Keratinocyte (primary cell): ENCODE results near the gene LAMB4. TPM values are rescaled to one million over a fixed set of nuclear protein-coding genes. Genes with fewer than 3 reads are reported as not detected.
A peak's percentile ranks its signal among the peaks of the same experiment; 100 is the strongest.

Source experiments
- DNase-seq: peaks from one replicate; pipeline ENCODE4 v3.0.0-alpha.2; 2011; ENCODE audit warnings: low read depth, missing footprints, low spot score
- FAIRE-seq: peaks from 2 replicates; lab custom pipeline; 2011; peaks lifted over from hg19 to GRCh38; lab: Jason Lieb, UNC
- H2AFZ ChIP-seq: 2 replicates; pipeline ENCODE4 v1.6.0; 2012; ENCODE audit warnings: low read length, control low read depth, inconsistent platforms; ENCODE audit not compliant: control insufficient read depth
- H3K27ac ChIP-seq: 2 replicates; pipeline ENCODE4 v1.5.1; 2011; ENCODE audit warnings: low read length; ENCODE audit not compliant: control insufficient read depth, insufficient read depth
- H3K27me3 ChIP-seq: 3 replicates; pipeline ENCODE4 v1.6.0; 2011; ENCODE audit warnings: low read length; ENCODE audit not compliant: control insufficient read depth, insufficient read depth; ENCODE audit errors: extremely low read depth
- H3K36me3 ChIP-seq, 2 experiments: 2 replicates in 1 of 2; 3 replicates in 1 of 2; pipeline ENCODE4 v1.5.1; 2011; ENCODE audit warnings: low read length in 2 of 2, mild to moderate bottlenecking in 1 of 2; ENCODE audit not compliant: control insufficient read depth in 2 of 2, insufficient read depth in 2 of 2; ENCODE audit errors: extremely low read depth in 1 of 2
- H3K4me1 ChIP-seq: 3 replicates; pipeline ENCODE4 v1.5.1; 2011; ENCODE audit warnings: low read length; ENCODE audit not compliant: control insufficient read depth, insufficient read depth; ENCODE audit errors: extremely low read depth
- H3K4me2 ChIP-seq: 3 replicates; pipeline ENCODE4 v1.6.0; 2011; ENCODE audit warnings: low read depth, low read length; ENCODE audit not compliant: control insufficient read depth, insufficient read depth; ENCODE audit errors: extremely low read depth
- H3K4me3 ChIP-seq, 3 experiments: fragments of 200-600 bp in 1 of 3; sonication (generic) in 1 of 3; 2 replicates in 2 of 3; 3 replicates in 1 of 3; pipeline ENCODE4 v1.5.1; 2011 to 2016; ENCODE audit warnings: low read length in 3 of 3, mild to moderate bottlenecking in 3 of 3, control low read depth in 2 of 3, inconsistent platforms in 1 of 3, low read depth in 1 of 3, mixed read lengths in 1 of 3, mixed run types in 1 of 3, moderate library complexity in 1 of 3; ENCODE audit not compliant: control insufficient read depth in 2 of 3, insufficient read depth in 2 of 3; ENCODE audit errors: extremely low read depth in 1 of 3
- H3K79me2 ChIP-seq: 2 replicates; pipeline ENCODE4 v1.6.0; 2012; ENCODE audit warnings: low read length; ENCODE audit not compliant: control insufficient read depth, insufficient read depth
- H3K9ac ChIP-seq: 3 replicates; pipeline ENCODE4 v1.6.0; 2011; ENCODE audit warnings: low read length; ENCODE audit not compliant: control insufficient read depth, insufficient read depth; ENCODE audit errors: extremely low read depth
- H3K9me1 ChIP-seq: 3 replicates; pipeline ENCODE4 v1.6.0; 2011; ENCODE audit warnings: low read length; ENCODE audit not compliant: control insufficient read depth, insufficient read depth; ENCODE audit errors: extremely low read depth
- H3K9me3 ChIP-seq: 2 replicates; pipeline ENCODE4 v1.5.1; 2012; ENCODE audit warnings: low read depth, low read length; ENCODE audit not compliant: control insufficient read depth
- H4K20me1 ChIP-seq: 3 replicates; pipeline ENCODE4 v1.6.0; 2011; ENCODE audit warnings: low read length; ENCODE audit not compliant: control insufficient read depth, insufficient read depth; ENCODE audit errors: extremely low read depth
- EZH2 ChIP-seq: IDR thresholded peaks from one replicate; pipeline ENCODE4 v1.6.1; 2012; ENCODE audit warnings: inconsistent platforms, mild to moderate bottlenecking, low read length, moderate library complexity
- dilution Hi-C: fragments of 300-500 bp; cut with MboI; formaldehyde crosslinking; loops from one replicate; pipeline ENCODE4 v1.7.0; 2020; ENCODE audit warnings: low sequenced_read_pairs; ENCODE audit not compliant: extremely low pct_ligation_motif_present
- polyA plus RNA-seq, 5 experiments: library from polyadenylated mRNA; depleted of rRNA in 3 of 5; stranded (reverse) in 3 of 5; stranded (forward) in 1 of 5; unstranded in 1 of 5; fragments of >200 nt; gene quantifications; 1 replicate in 1 of 5; 2 replicates in 3 of 5; 3 replicates in 1 of 5; pipeline versions ENCODE4 v1.2.1 to v1.2.3, GENCODE V29; 2011 to 2012; ENCODE audit warnings: missing spikeins in 2 of 5, low read depth in 1 of 5, low replicate concordance in 1 of 5
- TF ChIP-seq, protein P1 (sequence below), 3 experiments: IDR thresholded peaks in 1 of 3; conservative IDR thresholded peaks in 1 of 3; optimal IDR thresholded peaks in 1 of 3; 2 replicates in 2 of 3; 3 replicates in 1 of 3; pipeline versions ENCODE3 to v1.5.1; 2011; ENCODE audit warnings: low read length in 3 of 3, mild to moderate bottlenecking in 3 of 3, moderate library complexity in 2 of 3, control low read depth in 1 of 3, inconsistent platforms in 1 of 3; ENCODE audit not compliant: insufficient read depth in 2 of 3; ENCODE audit errors: extremely low read depth in 1 of 3

LAMB4 gene
- polyA plus RNA-seq, 1 donor (not counting 4 experiments of a cell fraction or from before 2014, with no cell fraction given): 3.7 TPM

DNA sequence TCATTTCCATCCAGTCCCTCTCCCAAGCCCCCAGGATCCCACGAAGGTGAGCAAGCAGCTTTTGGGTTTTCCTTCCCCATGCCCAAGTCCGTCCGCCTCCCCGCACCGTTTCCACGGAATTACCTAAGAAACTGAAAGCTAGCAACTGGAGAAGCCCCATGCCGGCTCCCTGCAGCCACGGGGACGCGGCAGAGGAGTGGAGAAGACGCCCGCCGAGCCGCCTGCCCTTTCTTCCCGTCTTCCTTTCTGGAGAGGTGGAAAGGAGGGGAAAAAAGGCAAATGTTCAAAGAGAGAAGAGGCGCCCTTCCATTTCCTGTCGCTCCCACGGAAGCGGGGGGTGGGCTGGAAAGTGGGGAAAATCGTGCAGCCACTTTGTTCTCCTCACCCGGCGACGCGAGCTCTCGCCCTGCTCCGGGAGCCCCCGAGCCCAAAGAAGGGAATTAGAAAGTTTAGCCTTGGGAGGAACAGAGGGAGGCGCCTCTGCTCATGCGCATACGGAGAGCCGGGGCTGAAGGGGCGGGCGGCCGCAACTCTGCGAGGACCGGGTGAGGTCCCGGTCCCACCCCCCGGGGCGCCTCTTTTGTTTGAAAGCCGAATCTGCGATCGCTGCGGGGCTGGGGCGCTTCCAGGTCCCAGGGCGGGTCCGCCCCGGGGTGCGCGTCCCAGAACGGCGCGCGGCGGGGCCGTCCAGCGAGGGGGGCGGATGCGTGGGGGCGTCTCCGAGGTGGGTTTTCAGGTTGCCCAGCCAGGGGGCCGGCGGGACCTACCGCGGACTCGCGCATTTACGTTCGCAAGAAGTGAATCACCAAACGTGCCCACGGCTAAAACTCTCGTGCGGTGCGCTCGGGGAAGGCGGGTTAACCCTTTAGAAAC is 127.2 kb downstream of the LAMB4 start, which contains the start of gene LAMB1:
TSS of gene LAMB1 (minus strand) at position 436 of the 873 bp plus-strand sequence. CDS start at position 160, 276 bp downstream.
- peaks cover 10% of the 10 kb centered on the region for H3K79me2 ChIP-seq
- dilution Hi-C loops: no loop called here
- H3K4me3 ChIP-seq: peak within 1 kb of the TSS; percentile 67 to 85 (median 77)
- H2AFZ ChIP-seq: peak within 1 kb of the TSS; percentile 67
- H4K20me1 ChIP-seq: no peaks in the 10 kb centered on the region
- H3K9me3 ChIP-seq: no peaks in the 10 kb centered on the region
- H3K27ac ChIP-seq: peak within 1 kb of the TSS; percentile 37
- H3K36me3 ChIP-seq: peaks cover 0 to 1% of the 10 kb centered on the region in 2 experiments
- H3K27me3 ChIP-seq: no peaks in the 10 kb centered on the region
- H3K4me2 ChIP-seq: peak within 1 kb of the TSS; percentile 85
- peak within 1 kb of the TSS; percentile 77 for H3K9ac ChIP-seq
- peaks cover 35% of the 10 kb centered on the region for H3K4me1 ChIP-seq
- TF ChIP-seq EZH2: no peak
- TF ChIP-seq, protein P1, sequence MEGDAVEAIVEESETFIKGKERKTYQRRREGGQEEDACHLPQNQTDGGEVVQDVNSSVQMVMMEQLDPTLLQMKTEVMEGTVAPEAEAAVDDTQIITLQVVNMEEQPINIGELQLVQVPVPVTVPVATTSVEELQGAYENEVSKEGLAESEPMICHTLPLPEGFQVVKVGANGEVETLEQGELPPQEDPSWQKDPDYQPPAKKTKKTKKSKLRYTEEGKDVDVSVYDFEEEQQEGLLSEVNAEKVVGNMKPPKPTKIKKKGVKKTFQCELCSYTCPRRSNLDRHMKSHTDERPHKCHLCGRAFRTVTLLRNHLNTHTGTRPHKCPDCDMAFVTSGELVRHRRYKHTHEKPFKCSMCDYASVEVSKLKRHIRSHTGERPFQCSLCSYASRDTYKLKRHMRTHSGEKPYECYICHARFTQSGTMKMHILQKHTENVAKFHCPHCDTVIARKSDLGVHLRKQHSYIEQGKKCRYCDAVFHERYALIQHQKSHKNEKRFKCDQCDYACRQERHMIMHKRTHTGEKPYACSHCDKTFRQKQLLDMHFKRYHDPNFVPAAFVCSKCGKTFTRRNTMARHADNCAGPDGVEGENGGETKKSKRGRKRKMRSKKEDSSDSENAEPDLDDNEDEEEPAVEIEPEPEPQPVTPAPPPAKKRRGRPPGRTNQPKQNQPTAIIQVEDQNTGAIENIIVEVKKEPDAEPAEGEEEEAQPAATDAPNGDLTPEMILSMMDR (optimal IDR thresholded peaks at IDR 0.05 in 1 of 3, IDR thresholded peaks at IDR 0.05 in 1 of 3, conservative IDR thresholded peaks at IDR 0.05 in 1 of 3; ENCODE audit: extremely low read depth in 1 of 3, insufficient read depth in 2 of 3, low read length in 3 of 3): no peak
- H3K9me1 ChIP-seq: no peaks in the 10 kb centered on the region
- DNase-seq (no peak), FAIRE-seq (no peak)

DNA sequence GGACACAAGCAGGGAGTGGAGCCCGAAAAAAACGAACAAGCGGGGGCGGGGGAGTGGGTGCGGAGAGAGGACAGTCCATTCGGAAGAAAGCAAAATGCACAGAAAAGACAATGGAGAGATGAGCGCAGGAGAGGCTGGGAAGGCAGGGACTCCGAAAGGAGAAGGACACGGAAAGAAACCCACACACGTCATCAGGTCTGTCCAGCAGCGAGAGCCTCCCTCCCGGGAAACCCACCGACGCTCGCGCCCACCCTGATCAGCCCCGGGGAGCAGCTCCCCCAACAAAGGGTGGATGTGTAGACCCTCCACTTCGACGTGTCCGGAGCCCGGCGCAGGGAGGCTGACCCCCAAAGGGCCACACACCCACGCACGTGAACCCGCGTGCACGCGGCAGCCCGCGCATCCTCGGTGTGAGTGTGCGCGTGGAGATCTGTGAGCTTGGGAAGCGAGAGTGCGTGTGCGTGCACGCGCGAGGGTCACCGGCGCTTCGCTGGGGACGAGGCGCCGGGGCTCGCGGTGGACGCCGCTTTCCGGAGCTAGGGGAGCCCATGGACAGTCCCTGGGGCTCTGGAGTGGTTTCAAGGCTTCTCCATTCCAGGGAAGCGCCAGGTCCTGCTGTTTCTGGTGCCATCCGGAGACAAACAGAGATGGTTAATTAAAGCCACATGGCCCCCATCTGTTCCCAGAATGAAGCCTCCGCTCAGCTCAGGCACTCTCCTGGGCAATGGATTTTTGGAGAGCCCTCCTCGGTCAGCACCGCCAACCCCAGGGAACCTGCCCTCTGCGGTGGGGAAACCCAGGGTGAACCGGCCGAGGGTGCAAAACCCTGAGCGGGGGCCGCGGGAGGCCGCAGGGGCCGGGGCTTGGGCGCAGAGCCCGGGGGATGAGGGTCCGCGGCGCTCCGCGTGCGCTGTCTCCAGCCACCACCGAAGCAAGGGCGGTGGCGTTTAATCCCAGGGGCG is 128.1 kb downstream of the LAMB4 start:
- Histone ChIP-seq H3K4me2 (peak overlapping the region; percentile 85), H3K9me1 (no peaks in the 10 kb centered on the region), H3K4me1 (peaks cover 40% of the 10 kb centered on the region), H3K27me3 (no peaks in the 10 kb centered on the region), H2AFZ (peak overlapping the region; percentile 67), H3K4me3 (peak overlapping the region; percentile 67 to 85 (median 77)), H3K79me2 (peaks cover 10% of the 10 kb centered on the region), H3K36me3 (peaks cover 0 to 3% of the 10 kb centered on the region in 2 experiments), H3K9me3 (no peaks in the 10 kb centered on the region), H3K27ac (peak overlapping the region; percentile 37), H4K20me1 (no peaks in the 10 kb centered on the region), H3K9ac (peak overlapping the region; percentile 77)
- no peak for DNase-seq
- FAIRE-seq: no peak
- dilution Hi-C loops: no loop called here
- TF ChIP-seq EZH2: no peak
- TF ChIP-seq, protein P1 (optimal IDR thresholded peaks at IDR 0.05 in 1 of 3, IDR thresholded peaks at IDR 0.05 in 1 of 3, conservative IDR thresholded peaks at IDR 0.05 in 1 of 3; ENCODE audit: extremely low read depth in 1 of 3, insufficient read depth in 2 of 3, low read length in 3 of 3): no peak
